Measurements from ENCODE around the gene TERB2. TPM values are rescaled to one million over a fixed set of nuclear protein-coding genes. Genes with fewer than 3 reads are reported as not detected.

TERB2 gene
- total RNA-seq, 4 donors from 2014 or later: not detected

DNA sequence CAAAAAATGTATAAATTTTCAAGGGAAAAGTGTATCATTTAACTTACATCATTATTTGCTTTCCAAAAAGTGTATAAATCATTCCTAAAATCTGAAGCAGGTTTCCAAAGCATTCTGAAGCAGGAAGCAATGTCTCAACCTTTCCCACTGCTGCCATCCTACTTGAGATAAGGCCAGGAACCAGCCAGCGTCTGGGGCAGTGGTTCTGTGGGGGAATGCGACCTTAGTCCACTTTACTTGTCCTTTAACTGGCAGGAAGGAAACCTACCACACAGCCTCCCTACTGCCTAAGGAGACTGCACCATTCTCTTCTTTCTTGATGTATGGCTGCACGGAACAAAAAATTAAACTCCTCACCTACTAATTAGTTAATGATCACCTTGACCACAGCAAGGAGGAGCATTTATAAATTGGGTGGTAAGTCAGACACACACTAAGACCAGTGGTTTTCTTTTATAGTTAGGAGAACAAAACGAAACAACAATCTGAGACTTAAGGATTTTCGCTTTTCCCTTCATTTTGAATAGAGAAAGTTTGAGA is 70.2 kb downstream of the TERB2 start:
- 68 to 95% methylated on average over 4 to 5 of the region's 5 CpGs for WGBS, 2 donors (ENCODE audit: low coverage in 1 of 2)

DNA sequence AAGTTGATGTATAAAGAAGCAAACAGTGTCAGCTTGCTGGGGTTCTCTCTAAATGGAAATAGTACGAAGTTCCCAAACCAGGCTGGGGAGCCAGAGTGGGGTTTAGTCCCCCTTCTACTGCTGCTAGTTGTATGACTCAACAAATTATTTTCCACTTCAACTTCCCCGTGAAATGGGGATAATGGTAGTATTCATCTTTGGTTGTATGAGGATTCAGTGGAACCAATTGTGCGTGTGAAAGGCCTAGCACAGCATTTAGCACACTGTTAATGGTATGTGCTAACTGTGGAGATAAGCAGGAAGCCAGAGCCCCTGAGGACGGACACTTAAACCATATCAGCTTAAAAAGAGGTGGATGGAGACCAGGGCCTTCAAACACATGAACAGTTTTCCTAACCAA is 70.7 kb downstream of the TERB2 start:
- Histone ChIP-seq H3K36me3 (no peaks in the 10 kb centered on the region), H3K27me3 (no peaks in the 10 kb centered on the region), H3K27ac (no peak overlapping the region), H3K4me1 (peaks cover 7 to 13% (median 10%) of the 10 kb centered on the region in 4 donors), H3K4me3 (no peak overlapping the region), H3K9me3 (no peaks in the 10 kb centered on the region)
- DNase-seq: no peak
- in situ Hi-C loops (cut with MboI; ENCODE audit: low pct_ligation_motif_present in 1 of 4, low pct_unique_long_range_greater_than_20kb in 1 of 4, low sequenced_read_pairs in 3 of 4): loop anchor here in 1 of 4 donors (25.0 kb wide), 1 partner anchor 165 kb away; no protein-coding TSS in a partner anchor
- WGBS, 2 donors (ENCODE audit: low coverage in 1 of 2): 83 to 100% methylated on average over 3 to 4 of the region's 4 CpGs
- intact Hi-C loops (cut with DNase I; ENCODE audit: low total_unique reads): no loop called here
- no peak for TF ChIP-seq EP300 (IDR thresholded peaks at IDR 0.05; ENCODE audit: low read depth)
- TF ChIP-seq POLR2AphosphoS5 (IDR thresholded peaks at IDR 0.05): no peak
- TF ChIP-seq, protein P1, sequence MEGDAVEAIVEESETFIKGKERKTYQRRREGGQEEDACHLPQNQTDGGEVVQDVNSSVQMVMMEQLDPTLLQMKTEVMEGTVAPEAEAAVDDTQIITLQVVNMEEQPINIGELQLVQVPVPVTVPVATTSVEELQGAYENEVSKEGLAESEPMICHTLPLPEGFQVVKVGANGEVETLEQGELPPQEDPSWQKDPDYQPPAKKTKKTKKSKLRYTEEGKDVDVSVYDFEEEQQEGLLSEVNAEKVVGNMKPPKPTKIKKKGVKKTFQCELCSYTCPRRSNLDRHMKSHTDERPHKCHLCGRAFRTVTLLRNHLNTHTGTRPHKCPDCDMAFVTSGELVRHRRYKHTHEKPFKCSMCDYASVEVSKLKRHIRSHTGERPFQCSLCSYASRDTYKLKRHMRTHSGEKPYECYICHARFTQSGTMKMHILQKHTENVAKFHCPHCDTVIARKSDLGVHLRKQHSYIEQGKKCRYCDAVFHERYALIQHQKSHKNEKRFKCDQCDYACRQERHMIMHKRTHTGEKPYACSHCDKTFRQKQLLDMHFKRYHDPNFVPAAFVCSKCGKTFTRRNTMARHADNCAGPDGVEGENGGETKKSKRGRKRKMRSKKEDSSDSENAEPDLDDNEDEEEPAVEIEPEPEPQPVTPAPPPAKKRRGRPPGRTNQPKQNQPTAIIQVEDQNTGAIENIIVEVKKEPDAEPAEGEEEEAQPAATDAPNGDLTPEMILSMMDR (IDR thresholded peaks at IDR 0.05): no peak
- TF ChIP-seq POLR2A (IDR thresholded peaks at IDR 0.05): no peak

More for the DNA sequence above, 70.2 kb downstream of the TERB2 start:
- no peaks in the 10 kb centered on the region for H3K36me3 ChIP-seq
- H3K27ac ChIP-seq: no peak overlapping the region
- H3K4me1 ChIP-seq: peaks cover 7 to 15% (median 10%) of the 10 kb centered on the region in 4 donors
- no peak for DNase-seq
- intact Hi-C loops (cut with DNase I; ENCODE audit: low total_unique reads): no loop called here
- no peaks in the 10 kb centered on the region for H3K9me3 ChIP-seq
- in situ Hi-C loops (cut with MboI; ENCODE audit: low pct_ligation_motif_present in 1 of 4, low pct_unique_long_range_greater_than_20kb in 1 of 4, low sequenced_read_pairs in 3 of 4): loop anchor here in 1 of 4 donors (25.0 kb wide), 1 partner anchor 164 kb away; no protein-coding TSS in a partner anchor
- no peak overlapping the region for H3K4me3 ChIP-seq
- no peaks in the 10 kb centered on the region for H3K27me3 ChIP-seq
- TF ChIP-seq, protein P1 (IDR thresholded peaks at IDR 0.05): no peak
- TF ChIP-seq POLR2AphosphoS5 (IDR thresholded peaks at IDR 0.05) (no peak), EP300 (IDR thresholded peaks at IDR 0.05; ENCODE audit: low read depth) (no peak), POLR2A (IDR thresholded peaks at IDR 0.05) (no peak)

Small RNAs within 50 kb of the gene (small RNA-seq; reads per million reads assigned to genes)
- 0 reads per million in 4 donors for gene RNU1-78P
- gene RNU6-1108P: 0 reads per million in 4 donors
- 0 reads per million in 4 donors for gene RNU6-1332P
- gene RNU6-966P: 0 reads per million in 4 donors

Other genes with a start within 250 kb of the TERB2 start
- 10 to 100 TPM in 1 of 4 donors, 1 to 10 TPM in 3; 3.0 to 40.0 (median 4.4) TPM for gene PATL2, start 245.4 kb upstream of the TERB2 start, total RNA-seq
- 1,000 to 10,000 TPM; 1,352 to 7,131 (median 5,706) TPM for gene B2M, start 245.2 kb upstream of the TERB2 start, total RNA-seq
- 10 to 100 TPM in 3 of 4 donors, 1 to 10 TPM in 1; 5.6 to 17.3 (median 13.7) TPM for gene TRIM69, start 220.2 kb upstream of the TERB2 start, total RNA-seq
- gene SORD, start 66.5 kb downstream of the TERB2 start, total RNA-seq: 10 to 100 TPM in 3 of 4 donors, under 1 TPM in 1; 0.75 to 36.2 (median 11.3) TPM
- 10 to 100 TPM in 1 of 4 donors, 1 to 10 TPM in 1, under 1 TPM in 2; 0.68 to 23.8 (median 1.9) TPM for gene DUOX2, start 157.5 kb downstream of the TERB2 start, total RNA-seq
- 10 to 100 TPM in 1 of 4 donors, under 1 TPM in 1, not detected in 2; 0.68 to 10.0 TPM for gene DUOXA2, start 157.6 kb downstream of the TERB2 start, total RNA-seq
- gene DUOXA1, start 173.2 kb downstream of the TERB2 start, total RNA-seq: 1 to 10 TPM in 1 of 4 donors, not detected in 3; 1.4 TPM
- 1 to 10 TPM in 1 of 4 donors, under 1 TPM in 2, not detected in 1; 0.14 to 4.1 (median 0.64) TPM for gene DUOX1, start 173.3 kb downstream of the TERB2 start, total RNA-seq
- 1 to 10 TPM in 3 of 4 donors, not detected in 1; 3.7 to 9.8 (median 7.4) TPM for gene SHF, start 231.3 kb downstream of the TERB2 start, total RNA-seq

All from transverse colon (tissue), 4 donors.